B cell (primary cell): ENCODE data around the gene PYHIN1. TPM values are rescaled to one million over a fixed set of nuclear protein-coding genes. Genes with fewer than 3 reads are reported as not detected.

Experiments used
- ATAC-seq: fragments of 200-7000 bp; cut with Tn5 transposase; one replicate; pipeline ENCODE4 v1.10.0; 2021; ENCODE audit warnings: low read depth, mild to moderate bottlenecking, moderate number of reproducible peaks, moderate library complexity
- CTCF ChIA-PET: fragments of 350-600 bp; sonication (Branson Sonifier 250); formaldehyde crosslinking; loops from one replicate; lab custom pipeline; 2021; ENCODE audit warnings: antibody characterized with exemption, inconsistent platforms; lab: Charles Lee
- POLR2A ChIA-PET: fragments of 350-600 bp; sonication (Branson Sonifier 250); formaldehyde crosslinking; loops from one replicate; lab custom pipeline; 2021; ENCODE audit warnings: antibody characterized with exemption; lab: Charles Lee
- DNase-seq: peaks from one replicate; pipeline ENCODE4 v3.0.0; 2013
- H2AFZ ChIP-seq: 2 replicates; pipeline ENCODE4 v1.6.1; 2012; ENCODE audit warnings: mild to moderate bottlenecking, low read depth, low read length; ENCODE audit not compliant: insufficient read depth, poor library complexity, severe bottlenecking
- H3K27ac ChIP-seq, 2 donors: 1 replicate in 1 of 2; 2 replicates in 1 of 2; pipeline ENCODE4 v1.5.1; 2012 to 2013; ENCODE audit warnings: low read length in 2 of 2, mild to moderate bottlenecking in 2 of 2, moderate library complexity in 1 of 2
- H3K27me3 ChIP-seq, 4 experiments: fragments of 200-600 bp in 1 of 4; sonication (generic) in 1 of 4; replicated peaks in 1 of 4; 1 replicate in 2 of 4; 2 replicates in 2 of 4; pipeline versions ENCODE4 v1.6.1 to v1.7.0; 2013 to 2016; ENCODE audit warnings: low read length in 3 of 4, mild to moderate bottlenecking in 2 of 4, mixed read lengths in 1 of 4, moderate library complexity in 1 of 4; ENCODE audit not compliant: insufficient read depth in 4 of 4, control insufficient read depth in 3 of 4; ENCODE audit errors: control extremely low read depth in 1 of 4
- H3K36me3 ChIP-seq, 2 experiments: replicated peaks in 1 of 2; 1 replicate in 1 of 2; 2 replicates in 1 of 2; pipeline versions ENCODE4 v1.6.1 to v1.7.1; 2013; ENCODE audit warnings: low read length in 1 of 2; ENCODE audit not compliant: insufficient read depth in 2 of 2, control insufficient read depth in 1 of 2; ENCODE audit errors: control extremely low read depth in 1 of 2, extremely low read depth in 1 of 2
- H3K4me1 ChIP-seq, 2 donors: fragments of 200-600 bp in 1 of 2; sonication (generic) in 1 of 2; 1 replicate in 1 of 2; 2 replicates in 1 of 2; pipeline versions ENCODE4 v1.5.1 to v1.6.1; 2013 to 2017; ENCODE audit warnings: low read length in 2 of 2; ENCODE audit not compliant: control insufficient read depth in 2 of 2, insufficient read depth in 2 of 2
- H3K4me2 ChIP-seq: replicated peaks from 2 replicates; pipeline ENCODE3; 2012; ENCODE audit warnings: mild to moderate bottlenecking, low read depth, low read length; ENCODE audit not compliant: poor library complexity, severe bottlenecking
- H3K4me3 ChIP-seq, 5 experiments: fragments of 200-600 bp in 1 of 5; sonication (generic) in 1 of 5; 1 replicate in 3 of 5; 2 replicates in 2 of 5; pipeline versions ENCODE4 v1.5.1 to v1.7.0; 2011 to 2016; ENCODE audit warnings: low read length in 4 of 5, mild to moderate bottlenecking in 4 of 5, low read depth in 2 of 5, control low read depth in 1 of 5, moderate library complexity in 1 of 5; ENCODE audit not compliant: insufficient read depth in 1 of 5; ENCODE audit errors: control extremely low read depth in 1 of 5, extremely low read depth in 1 of 5
- H3K79me2 ChIP-seq: fragments of 200-600 bp; sonication (generic); one replicate; pipeline ENCODE4 v1.6.0; 2016; ENCODE audit warnings: low read length; ENCODE audit not compliant: control insufficient read depth, insufficient read depth
- H3K9ac ChIP-seq: fragments of 200-600 bp; sonication (generic); 2 replicates; pipeline ENCODE4 v1.6.1; 2017; ENCODE audit warnings: mild to moderate bottlenecking, low read length, moderate library complexity
- H3K9me3 ChIP-seq, 3 donors: one replicate each; pipeline versions ENCODE4 v1.6.1 to v1.7.1; 2013; ENCODE audit warnings: low read length in 2 of 3; ENCODE audit not compliant: control insufficient read depth in 2 of 3, insufficient read depth in 1 of 3; ENCODE audit errors: control extremely low read depth in 1 of 3
- H4K20me1 ChIP-seq: 2 replicates; pipeline ENCODE4 v1.6.0; 2012; ENCODE audit warnings: mild to moderate bottlenecking, low read length; ENCODE audit not compliant: insufficient read depth, control insufficient read depth, poor library complexity, severe bottlenecking
- H3K27ac Mint-ChIP-seq: one replicate; pipeline ENCODE4 v1.8.0; 2021; ENCODE audit warnings: mixed read lengths
- H3K27me3 Mint-ChIP-seq: one replicate; pipeline ENCODE4 v1.8.0; 2021; ENCODE audit warnings: mixed read lengths
- H3K4me1 Mint-ChIP-seq: one replicate; pipeline ENCODE4 v1.8.0; 2021; ENCODE audit warnings: mixed read lengths
- H3K4me3 Mint-ChIP-seq: one replicate; pipeline ENCODE4 v1.8.0; 2021; ENCODE audit warnings: mixed read lengths
- H3K9me3 Mint-ChIP-seq: one replicate; pipeline ENCODE4 v1.8.0; 2022; ENCODE audit warnings: mixed read lengths; ENCODE audit not compliant: insufficient read depth
- CTCF ChIP-seq: fragments of 200-600 bp; IDR thresholded peaks from one replicate; pipeline ENCODE4 v1.8.0; 2022; ENCODE audit warnings: antibody characterized with exemption, mild to moderate bottlenecking
- EZH2 ChIP-seq: IDR thresholded peaks from 2 replicates; pipeline ENCODE4 v1.6.1; 2012; ENCODE audit warnings: borderline replicate concordance, low read depth, mild to moderate bottlenecking, moderate library complexity, low read length; ENCODE audit not compliant: insufficient read depth, poor library complexity, severe bottlenecking
- WGBS: methylation state at CpG from one replicate; pipeline ENCODE4 v1.1.5; 2013; ENCODE audit warnings: missing lambda C conversion rate; ENCODE audit not compliant: insufficient coverage; 5-methylcytosine and 5-hydroxymethylcytosine counted together
- intact Hi-C: fragments of 100-400 bp; cut with micrococcal nuclease; formaldehyde crosslinking; loops from one replicate; pipeline ENCODE4 v1.10.0; 2022
- polyA plus RNA-seq: library from polyadenylated mRNA; depleted of rRNA; stranded (reverse); fragments of >200 nt; gene quantifications from 2 replicates; pipeline ENCODE4 v1.2.3, GENCODE V29; 2012
- total RNA-seq, 2 donors: library from RNA; stranded (reverse); fragments of 120-200 nt in 1 of 2; gene quantifications; 1 replicate in 1 of 2; 2 replicates in 1 of 2; pipeline versions ENCODE4 v1.2.3 to v1.2.4, GENCODE V29; 2013 to 2022

PYHIN1 gene
- total and polyA plus RNA-seq, 2 donors (not counting 1 experiment from before 2014, with no cell fraction given), result 8.6 to 13.9 TPM

GRCh38 chr1:159009287-159009686 lies 77.9 kb downstream of the PYHIN1 start:
- H3K79me2 ChIP-seq, result peaks cover 57% of the 10 kb centered on the region
- ATAC-seq, result no peak

More at GRCh38 chr1:159009287-159009686, 77.9 kb downstream of the PYHIN1 start:
- intact Hi-C loops, result loop anchor here (2.0 to 5.0 kb wide), 2 partner anchors 68 to 832 kb away; partner anchors contain the start of gene AIM2
- Mint-ChIP-seq H3K4me1 (peaks cover 64% of the 10 kb centered on the region), H3K27me3 (no peaks in the 10 kb centered on the region), H3K4me3 (peak overlapping the region; percentile 98), H3K9me3 (no peaks in the 10 kb centered on the region), H3K27ac (peak overlapping the region; percentile 94)
- POLR2A ChIA-PET, result interaction anchor here (1.0 to 3.2 kb wide), 3 partner anchors 22 to 68 kb away, joined by 3 to 14 read pairs (median 4); partner anchors contain the start of gene AIM2
- Histone ChIP-seq H4K20me1 (no peaks in the 10 kb centered on the region), H3K27ac (peak overlapping the region; percentile 66 to 88), H3K4me3 (peak overlapping the region; percentile 71 to 100 (median 91)), H3K4me2 (peak overlapping the region; percentile 85), H3K36me3 (peaks cover 2 to 3% of the 10 kb centered on the region in 2 experiments), H2AFZ (peak overlapping the region; percentile 59), H3K9ac (peak overlapping the region; percentile 99), H3K27me3 (no peaks in the 10 kb centered on the region), H3K9me3 (no peaks in the 10 kb centered on the region), H3K4me1 (peaks cover 51 to 54% of the 10 kb centered on the region in 2 donors)
- TF ChIP-seq CTCF, result no peak
- TF ChIP-seq EZH2, result no peak
- DNase-seq, result no peak
- CTCF ChIA-PET, result interaction anchor here (0.8 to 3.4 kb wide), 9 partner anchors 9 to 680 kb away, joined by 3 to 23 read pairs (median 3); no protein-coding TSS in a partner anchor
- no CpG with 5 or more reads among the region's 2 CpGs for WGBS
